Measurements from ENCODE around the gene BCLAF3.

DNA sequence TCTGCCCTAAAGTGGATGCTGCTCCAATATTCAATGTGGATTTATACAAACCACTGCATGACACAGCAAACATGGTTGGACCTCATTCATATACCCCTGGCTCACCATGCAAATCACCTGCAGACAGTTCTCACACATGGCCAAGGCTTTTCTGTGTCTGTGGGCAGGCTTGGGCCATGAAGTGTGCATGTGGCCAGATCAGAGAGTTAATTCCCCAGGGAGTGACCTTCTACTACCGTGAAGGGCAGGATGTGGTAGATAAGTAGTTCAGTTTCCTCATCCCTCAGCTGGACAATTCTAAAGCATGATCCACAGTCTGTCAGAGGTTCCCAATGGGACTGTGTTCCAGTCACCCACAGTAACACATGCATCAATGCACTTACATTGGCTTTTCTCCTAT lies 24.6 kb upstream of the BCLAF3 start:
- TF ChIP-seq, protein P1, sequence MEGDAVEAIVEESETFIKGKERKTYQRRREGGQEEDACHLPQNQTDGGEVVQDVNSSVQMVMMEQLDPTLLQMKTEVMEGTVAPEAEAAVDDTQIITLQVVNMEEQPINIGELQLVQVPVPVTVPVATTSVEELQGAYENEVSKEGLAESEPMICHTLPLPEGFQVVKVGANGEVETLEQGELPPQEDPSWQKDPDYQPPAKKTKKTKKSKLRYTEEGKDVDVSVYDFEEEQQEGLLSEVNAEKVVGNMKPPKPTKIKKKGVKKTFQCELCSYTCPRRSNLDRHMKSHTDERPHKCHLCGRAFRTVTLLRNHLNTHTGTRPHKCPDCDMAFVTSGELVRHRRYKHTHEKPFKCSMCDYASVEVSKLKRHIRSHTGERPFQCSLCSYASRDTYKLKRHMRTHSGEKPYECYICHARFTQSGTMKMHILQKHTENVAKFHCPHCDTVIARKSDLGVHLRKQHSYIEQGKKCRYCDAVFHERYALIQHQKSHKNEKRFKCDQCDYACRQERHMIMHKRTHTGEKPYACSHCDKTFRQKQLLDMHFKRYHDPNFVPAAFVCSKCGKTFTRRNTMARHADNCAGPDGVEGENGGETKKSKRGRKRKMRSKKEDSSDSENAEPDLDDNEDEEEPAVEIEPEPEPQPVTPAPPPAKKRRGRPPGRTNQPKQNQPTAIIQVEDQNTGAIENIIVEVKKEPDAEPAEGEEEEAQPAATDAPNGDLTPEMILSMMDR (IDR thresholded peaks at IDR 0.05; ENCODE audit: extremely low read depth in 1 of 2, insufficient read depth in 1 of 2, low read depth in 1 of 2, low read length in 2 of 2), result no peak
- TF ChIP-seq POLR2A (IDR thresholded peaks at IDR 0.05; ENCODE audit: low read depth, low read length) (no peak), POLR2AphosphoS5 (IDR thresholded peaks at IDR 0.05; ENCODE audit: insufficient read depth, low read depth, low read length) (no peak), FOS (IDR thresholded peaks at IDR 0.05; ENCODE audit: borderline replicate concordance, insufficient read depth, low read length) (no peak), EZH2 (IDR thresholded peaks at IDR 0.05; ENCODE audit: borderline replicate concordance, low read depth, low read length, severe bottlenecking) (no peak), MYC (IDR thresholded peaks at IDR 0.05; ENCODE audit: low read depth, low read length) (no peak), GATA2 (IDR thresholded peaks at IDR 0.05; ENCODE audit: insufficient read depth, insufficient read length, low read depth, low read length) (no peak)
- TF ChIP-seq, protein P2, sequence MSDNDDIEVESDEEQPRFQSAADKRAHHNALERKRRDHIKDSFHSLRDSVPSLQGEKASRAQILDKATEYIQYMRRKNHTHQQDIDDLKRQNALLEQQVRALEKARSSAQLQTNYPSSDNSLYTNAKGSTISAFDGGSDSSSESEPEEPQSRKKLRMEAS (IDR thresholded peaks at IDR 0.05; ENCODE audit: insufficient read depth, insufficient read length), result no peak
